HUES48 (cell line): Measurements from ENCODE around the gene CLCN4.

ENCODE experiments used
- H3K27ac ChIP-seq: one replicate; pipeline ENCODE4 v1.7.0; 2013; ENCODE audit warnings: low read depth, low read length, inconsistent platforms
- H3K27me3 ChIP-seq: 2 replicates; pipeline ENCODE4 v1.6.1; 2013; ENCODE audit warnings: mild to moderate bottlenecking, low read length; ENCODE audit not compliant: control insufficient read depth, insufficient read depth
- H3K36me3 ChIP-seq: 2 replicates; pipeline ENCODE4 v1.6.1; 2013; ENCODE audit warnings: low read length; ENCODE audit not compliant: control insufficient read depth, insufficient read depth
- H3K4me1 ChIP-seq: 2 replicates; pipeline ENCODE4 v1.6.1; 2013; ENCODE audit warnings: mild to moderate bottlenecking, low read length; ENCODE audit not compliant: control insufficient read depth, insufficient read depth
- H3K4me3 ChIP-seq: 2 replicates; pipeline ENCODE4 v1.5.1; 2013; ENCODE audit warnings: mild to moderate bottlenecking, low read depth, low read length
- H3K9ac ChIP-seq: 2 replicates; pipeline ENCODE4 v1.6.1; 2013; ENCODE audit warnings: mild to moderate bottlenecking, low read depth, low read length, moderate library complexity
- H3K9me3 ChIP-seq: 2 replicates; pipeline ENCODE4 v1.6.1; 2013; ENCODE audit warnings: low read length; ENCODE audit not compliant: control insufficient read depth, insufficient read depth

Gene CLCN4

DNA sequence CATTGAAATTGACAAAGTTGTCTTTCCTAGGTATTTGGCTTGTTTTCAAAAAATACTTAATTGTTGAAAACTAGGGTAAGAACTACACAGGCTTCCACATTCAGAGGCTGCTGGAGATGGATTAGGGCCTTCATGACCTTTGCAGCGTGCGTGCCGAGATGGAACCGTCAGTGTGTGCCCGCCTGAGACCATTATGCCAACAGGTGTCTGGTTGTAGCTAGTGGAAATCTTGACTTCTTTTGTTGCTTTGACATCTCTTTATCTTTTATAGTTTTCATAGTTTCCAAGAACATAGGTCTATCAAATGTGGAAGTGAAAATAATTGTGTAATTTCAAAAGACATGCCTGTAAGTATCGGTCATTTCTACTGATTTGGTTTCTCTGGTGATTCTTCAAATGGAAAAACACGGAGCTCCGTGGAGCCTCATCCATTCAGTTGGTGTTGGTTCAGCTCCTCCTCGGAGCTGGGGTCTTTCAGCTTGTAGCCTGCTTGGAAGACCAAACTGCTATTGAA lies 38.9 kb upstream of the CLCN4 start:
- no peaks in the 10 kb centered on the region for H3K27me3 ChIP-seq
- H3K4me3 ChIP-seq: no peak overlapping the region
- no peaks in the 10 kb centered on the region for H3K4me1 ChIP-seq
- H3K9ac ChIP-seq: no peak overlapping the region
- H3K27ac ChIP-seq: no peak overlapping the region
- H3K36me3 ChIP-seq: peaks cover 31% of the 10 kb centered on the region
- peaks cover 42% of the 10 kb centered on the region for H3K9me3 ChIP-seq

DNA sequence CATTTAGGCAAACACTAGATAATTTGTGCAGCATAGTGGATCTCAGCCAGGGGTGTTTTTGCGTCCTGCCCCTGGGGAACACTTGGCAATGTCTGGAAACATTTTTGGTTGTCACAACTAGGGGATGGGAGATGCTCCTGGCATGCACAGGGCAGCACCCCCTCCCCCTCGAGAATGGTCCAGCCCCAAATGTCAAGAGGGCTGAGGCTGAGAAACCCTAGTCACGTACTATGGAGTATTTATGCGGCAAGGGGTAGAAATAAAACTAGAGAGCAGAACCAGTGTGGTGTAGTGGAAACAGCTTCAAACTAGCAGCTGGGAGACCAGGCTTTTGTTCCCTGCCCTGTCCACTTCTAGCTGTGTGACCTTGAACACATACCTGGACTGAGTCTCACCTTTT lies 38.2 kb upstream of the CLCN4 start:
- no peaks in the 10 kb centered on the region for H3K4me1 ChIP-seq
- H3K9ac ChIP-seq: no peak overlapping the region

DNA sequence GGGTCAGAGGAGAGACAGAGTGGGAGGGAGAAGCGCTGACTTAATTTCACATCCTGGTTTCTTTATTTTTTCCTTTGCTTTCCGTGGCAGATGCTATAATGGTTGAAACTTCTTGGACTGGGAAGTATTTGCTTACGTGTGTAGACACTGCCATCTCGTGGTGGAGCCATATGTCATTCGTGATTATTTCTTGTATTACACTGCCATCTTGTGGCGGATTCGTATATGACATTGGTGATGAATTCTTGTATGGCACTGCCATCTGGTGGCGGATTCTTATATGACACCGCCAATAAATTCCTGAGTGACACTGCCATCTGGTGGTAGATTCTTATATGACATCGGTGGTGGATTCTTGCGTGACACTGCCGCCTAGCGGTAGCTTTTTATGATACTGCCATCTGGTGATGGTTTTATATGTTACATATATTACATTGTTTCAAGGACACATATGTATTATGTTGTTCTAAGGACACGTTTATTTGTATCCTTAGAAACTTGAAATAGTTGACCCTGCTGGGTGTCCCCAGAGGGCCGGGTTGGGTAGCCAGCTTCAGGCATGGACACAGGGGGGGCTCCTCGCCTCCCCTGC lies 37.3 kb upstream of the CLCN4 start:
- Histone ChIP-seq H3K27me3 (no peaks in the 10 kb centered on the region), H3K9ac (no peak overlapping the region), H3K4me3 (no peak overlapping the region), H3K36me3 (peaks cover 31% of the 10 kb centered on the region), H3K4me1 (no peaks in the 10 kb centered on the region), H3K27ac (no peak overlapping the region), H3K9me3 (peaks cover 42% of the 10 kb centered on the region)

More for the DNA sequence above, 38.2 kb upstream of the CLCN4 start:
- H3K36me3 ChIP-seq: peaks cover 31% of the 10 kb centered on the region
- no peak overlapping the region for H3K27ac ChIP-seq
- H3K4me3 ChIP-seq: no peak overlapping the region; the same call in 1 of the 2 replicates
- peaks cover 42% of the 10 kb centered on the region for H3K9me3 ChIP-seq
- H3K27me3 ChIP-seq: no peaks in the 10 kb centered on the region

DNA sequence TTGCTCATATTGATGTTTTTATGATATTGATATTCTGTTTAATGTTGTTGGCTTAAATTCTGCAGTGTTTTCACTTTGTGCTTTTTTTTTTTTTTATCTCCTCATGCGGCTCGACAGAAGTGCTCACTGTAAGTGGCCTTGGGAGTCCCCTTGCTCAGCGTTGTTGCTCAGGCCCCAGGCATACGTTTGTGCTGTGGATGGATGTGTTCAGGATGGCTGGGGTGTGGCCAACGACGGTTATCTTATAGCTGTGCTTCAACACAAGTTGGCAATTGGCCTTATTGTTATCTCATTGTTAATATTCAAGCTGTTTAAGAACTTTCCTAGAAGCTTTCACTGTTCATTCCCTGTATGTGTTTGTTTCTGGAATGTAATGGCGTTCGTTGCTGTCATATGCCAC lies 36.4 kb upstream of the CLCN4 start:
- Histone ChIP-seq H3K36me3 (peaks cover 31% of the 10 kb centered on the region), H3K9ac (no peak overlapping the region), H3K4me1 (no peaks in the 10 kb centered on the region), H3K27ac (no peak overlapping the region), H3K27me3 (no peaks in the 10 kb centered on the region), H3K4me3 (0 out of 2 replicates have a peak overlapping the region, but pooled peaks have one; percentile 9), H3K9me3 (peaks cover 42% of the 10 kb centered on the region)

DNA sequence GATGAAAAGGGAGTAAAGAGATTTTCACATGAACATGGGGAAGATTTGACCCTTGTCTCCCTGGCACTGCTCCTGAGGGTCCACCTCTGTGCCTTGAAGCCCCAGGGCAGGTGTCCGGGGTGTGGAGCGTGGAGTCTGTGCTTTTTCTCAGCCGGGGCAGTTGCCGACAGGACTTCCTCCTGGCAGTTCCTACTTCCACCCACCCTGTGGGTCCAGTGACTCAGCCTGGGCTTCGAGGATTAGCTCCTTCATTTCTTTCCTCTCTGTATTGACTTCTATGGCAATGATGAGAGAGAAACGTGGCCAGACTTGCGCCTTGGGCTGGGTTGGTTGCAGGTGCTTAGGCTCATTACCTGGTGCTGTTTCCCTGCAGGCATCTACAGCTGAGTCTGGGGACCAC lies 35.9 kb upstream of the CLCN4 start:
- Histone ChIP-seq H3K4me3 (0 out of 2 replicates have a peak overlapping the region, but pooled peaks have one; percentile 9), H3K27me3 (no peaks in the 10 kb centered on the region), H3K27ac (no peak overlapping the region), H3K9ac (no peak overlapping the region), H3K4me1 (no peaks in the 10 kb centered on the region), H3K36me3 (peaks cover 31% of the 10 kb centered on the region), H3K9me3 (peaks cover 42% of the 10 kb centered on the region)

DNA sequence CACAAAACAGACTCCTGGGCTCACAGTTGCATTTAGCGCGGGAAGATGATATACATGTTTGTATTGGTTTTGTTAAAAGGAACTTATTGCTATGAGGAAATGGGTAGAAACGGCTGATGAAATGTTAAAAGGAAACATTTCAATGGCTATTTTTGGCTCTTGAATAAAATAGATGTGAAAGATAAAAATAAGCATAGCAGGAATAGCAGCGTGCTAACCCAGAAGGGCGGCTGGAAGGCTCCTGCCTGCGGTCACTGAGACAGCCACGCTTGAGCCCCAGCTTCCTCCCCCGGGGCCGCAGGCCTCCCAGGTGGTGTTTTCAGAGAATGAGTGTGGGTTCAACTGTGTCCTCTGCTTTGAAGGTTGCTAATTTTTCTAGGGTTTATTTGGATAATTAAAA lies 35.0 kb upstream of the CLCN4 start:
- no peak overlapping the region for H3K4me3 ChIP-seq
- H3K36me3 ChIP-seq: peaks cover 28% of the 10 kb centered on the region
- no peak overlapping the region for H3K9ac ChIP-seq

DNA sequence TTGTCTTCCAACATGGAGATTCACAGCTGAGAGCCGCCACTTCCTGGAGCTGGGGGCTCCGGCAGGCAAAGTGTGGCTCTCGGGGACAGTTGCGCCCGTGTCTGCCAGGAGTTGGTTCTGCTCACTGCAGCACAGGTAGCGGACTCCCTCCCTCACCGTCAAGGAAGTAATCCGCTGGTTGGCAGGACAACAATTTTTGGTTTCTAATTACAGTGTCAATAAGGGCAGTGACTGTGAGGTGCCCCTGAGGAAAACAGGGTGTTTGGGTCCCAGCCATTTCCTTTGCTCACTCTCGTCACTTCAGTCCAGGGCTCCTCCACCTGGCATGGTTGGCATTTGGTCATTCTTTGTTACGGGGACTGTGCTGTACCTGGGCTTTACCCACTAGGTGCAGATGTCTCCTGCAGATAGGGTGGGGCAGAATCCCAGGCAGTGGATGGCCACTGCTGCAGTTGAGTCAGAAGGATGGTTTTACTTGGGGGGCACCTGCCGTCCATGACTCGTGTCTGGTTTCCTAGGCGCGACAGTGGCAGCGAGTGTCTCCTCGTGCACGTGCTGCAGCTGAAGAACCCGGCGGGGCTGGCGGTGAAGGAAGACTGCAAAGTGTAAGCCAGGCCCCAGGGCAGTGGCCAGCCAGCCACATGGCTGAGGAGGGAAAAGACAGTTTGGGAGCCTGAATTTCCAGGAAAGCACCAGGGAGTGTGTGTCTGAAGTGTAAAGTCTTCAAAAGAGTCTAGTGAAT lies 32.1 kb upstream of the CLCN4 start:
- H3K4me1 ChIP-seq: no peaks in the 10 kb centered on the region
- no peaks in the 10 kb centered on the region for H3K27me3 ChIP-seq
- H3K27ac ChIP-seq: no peak overlapping the region
- H3K4me3 ChIP-seq: no peak overlapping the region
- peaks cover 21% of the 10 kb centered on the region for H3K9me3 ChIP-seq
- no peak overlapping the region for H3K9ac ChIP-seq
- peaks cover 16% of the 10 kb centered on the region for H3K36me3 ChIP-seq

More for the DNA sequence above, 35.0 kb upstream of the CLCN4 start:
- H3K27me3 ChIP-seq: no peaks in the 10 kb centered on the region
- no peak overlapping the region for H3K27ac ChIP-seq
- H3K4me1 ChIP-seq: no peaks in the 10 kb centered on the region
- H3K9me3 ChIP-seq: peaks cover 42% of the 10 kb centered on the region

DNA sequence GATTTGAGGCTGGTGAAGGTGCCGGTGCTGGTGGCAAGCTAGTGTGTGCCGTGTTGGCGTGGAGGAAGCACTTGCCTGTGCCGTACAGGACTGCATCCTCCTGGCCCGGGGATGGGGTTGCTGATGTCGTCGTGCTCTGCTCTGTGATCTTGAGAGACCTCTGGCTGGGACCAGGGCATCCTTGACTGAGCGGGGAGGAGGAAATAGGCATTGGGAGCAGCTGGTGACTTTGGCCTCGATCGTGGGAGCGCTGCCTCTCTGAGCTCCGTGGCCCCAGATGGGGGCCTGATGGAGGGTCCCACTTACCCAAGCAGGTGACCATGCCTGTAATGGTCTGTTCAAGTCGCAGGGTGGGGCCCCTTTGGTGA lies 31.5 kb upstream of the CLCN4 start:
- H3K9me3 ChIP-seq: peaks cover 16% of the 10 kb centered on the region
- H3K4me1 ChIP-seq: no peaks in the 10 kb centered on the region
- H3K27me3 ChIP-seq: no peaks in the 10 kb centered on the region
- H3K4me3 ChIP-seq: no peak overlapping the region
- H3K27ac ChIP-seq: no peak overlapping the region
- no peak overlapping the region for H3K9ac ChIP-seq
- peaks cover 16% of the 10 kb centered on the region for H3K36me3 ChIP-seq

DNA sequence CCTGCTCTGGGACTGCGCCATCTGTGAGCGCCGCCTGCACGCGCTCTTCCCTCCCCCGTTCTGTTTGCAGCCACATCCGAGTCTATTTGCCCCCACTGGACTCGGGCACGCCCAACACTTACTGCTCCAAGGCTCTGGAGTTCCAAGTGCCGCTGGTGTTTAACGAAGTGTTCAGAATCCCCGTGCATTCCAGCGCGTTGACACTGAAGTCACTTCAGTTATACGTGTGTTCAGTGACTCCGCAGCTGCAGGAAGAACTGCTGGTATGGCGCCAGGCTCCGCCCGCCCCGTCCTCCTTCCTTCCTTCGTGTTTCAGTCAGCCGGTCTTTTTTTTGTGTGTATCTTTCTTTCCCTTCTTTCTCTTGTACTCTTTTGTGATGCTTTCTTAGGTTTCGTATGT lies 30.7 kb upstream of the CLCN4 start:
- H3K4me1 ChIP-seq: no peaks in the 10 kb centered on the region
- H3K27ac ChIP-seq: no peak overlapping the region
- H3K4me3 ChIP-seq: no peak overlapping the region
- no peaks in the 10 kb centered on the region for H3K27me3 ChIP-seq
- peaks cover 8% of the 10 kb centered on the region for H3K9me3 ChIP-seq
- H3K36me3 ChIP-seq: peaks cover 13% of the 10 kb centered on the region
- no peak overlapping the region for H3K9ac ChIP-seq

DNA sequence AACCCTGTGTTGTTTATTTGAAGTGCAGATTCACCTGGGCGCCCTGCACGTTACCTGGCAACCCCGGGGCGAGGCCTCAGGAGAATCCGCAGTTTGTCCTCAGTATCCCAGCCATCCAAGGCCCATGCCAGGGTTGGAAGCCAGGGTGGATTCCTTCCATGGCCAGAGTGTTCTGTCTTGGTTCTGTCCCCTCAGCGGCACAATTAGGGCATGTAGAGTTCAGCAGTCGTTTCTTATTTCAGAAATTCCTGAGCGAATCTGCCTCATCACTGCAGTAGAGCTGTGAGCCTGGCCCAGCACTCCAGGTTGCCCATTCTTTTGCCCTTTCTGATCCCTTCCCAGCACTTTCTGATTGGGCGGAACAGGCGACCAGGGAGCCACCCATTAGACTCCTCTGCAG lies 29.9 kb upstream of the CLCN4 start:
- Histone ChIP-seq H3K9me3 (no peaks in the 10 kb centered on the region; the same call in 1 of the 2 replicates), H3K27ac (no peak overlapping the region), H3K4me3 (no peak overlapping the region), H3K36me3 (peaks cover 13% of the 10 kb centered on the region), H3K9ac (no peak overlapping the region), H3K4me1 (peaks cover 5% of the 10 kb centered on the region), H3K27me3 (no peaks in the 10 kb centered on the region)

DNA sequence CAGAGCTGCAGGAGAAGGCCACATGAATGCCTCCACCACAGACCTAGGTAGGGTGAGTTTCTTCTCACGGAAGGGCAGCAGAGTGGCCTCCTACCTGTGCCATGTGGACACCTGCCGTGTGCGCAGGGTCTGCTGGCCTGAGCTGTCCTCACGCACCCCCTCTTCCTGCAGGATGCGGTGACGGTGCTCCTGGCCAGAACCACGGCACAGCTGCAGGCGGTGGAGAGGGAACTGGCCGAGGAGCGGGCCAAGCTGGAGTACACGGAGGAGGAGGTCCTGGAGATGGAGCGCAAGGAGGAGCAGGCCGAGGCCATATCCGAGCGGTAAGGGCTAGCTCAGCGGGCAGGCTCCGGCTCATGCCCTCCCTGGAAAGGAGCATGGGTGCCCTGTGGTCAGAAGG lies 28.4 kb upstream of the CLCN4 start:
- Histone ChIP-seq H3K27ac (no peak overlapping the region), H3K36me3 (peaks cover 13% of the 10 kb centered on the region), H3K4me1 (peaks cover 11% of the 10 kb centered on the region), H3K9ac (no peak overlapping the region), H3K9me3 (no peaks in the 10 kb centered on the region), H3K27me3 (no peaks in the 10 kb centered on the region), H3K4me3 (no peak overlapping the region)
